DOHH2 (cell line): ENCODE data around the gene CTDSPL.

Source experiments
- H3F3A ChIP-seq: fragments of 200-600 bp; sonication (generic), shearing (Covaris generic); 2 replicates; pipeline ENCODE4 v1.6.0; 2016; ENCODE audit warnings: antibody characterized with exemption, mild to moderate bottlenecking; ENCODE audit not compliant: control insufficient read depth, insufficient read depth
- H3K27ac ChIP-seq: fragments of 200-600 bp; sonication (generic); 2 replicates; pipeline ENCODE4 v1.5.1; 2014; ENCODE audit warnings: low read depth, mild to moderate bottlenecking, low read length, moderate library complexity
- H3K27me3 ChIP-seq: fragments of 200-600 bp; sonication (generic); 2 replicates; pipeline ENCODE4 v1.6.1; 2014; ENCODE audit warnings: mild to moderate bottlenecking, low read length, mixed read lengths; ENCODE audit not compliant: control insufficient read depth
- H3K36me3 ChIP-seq: fragments of 200-600 bp; sonication (generic); 2 replicates; pipeline ENCODE4 v1.6.1; 2014; ENCODE audit warnings: mild to moderate bottlenecking, low read length, moderate library complexity, mixed read lengths; ENCODE audit not compliant: control insufficient read depth
- H3K4me1 ChIP-seq: fragments of 200-600 bp; sonication (generic); 2 replicates; pipeline ENCODE4 v1.6.1; 2014; ENCODE audit warnings: mild to moderate bottlenecking, low read length, mixed read lengths; ENCODE audit not compliant: control insufficient read depth
- H3K4me2 ChIP-seq: fragments of 200-600 bp; sonication (generic); 2 replicates; pipeline ENCODE4 v1.6.0; 2014; ENCODE audit warnings: mild to moderate bottlenecking, low read length, moderate library complexity
- H3K4me3 ChIP-seq: fragments of 200-600 bp; sonication (generic); 2 replicates; pipeline ENCODE4 v1.5.1; 2014; ENCODE audit warnings: mild to moderate bottlenecking, low read length, mixed read lengths
- H3K79me2 ChIP-seq: fragments of 200-600 bp; sonication (generic); 2 replicates; pipeline ENCODE4 v1.6.1; 2014; ENCODE audit warnings: mild to moderate bottlenecking, low read length, mixed read lengths; ENCODE audit not compliant: control insufficient read depth
- H3K9me2 ChIP-seq: fragments of 200-600 bp; sonication (generic); replicated peaks from 2 replicates; pipeline ENCODE4 v1.6.1; 2014; ENCODE audit warnings: mild to moderate bottlenecking, low read length, mixed read lengths; ENCODE audit not compliant: control insufficient read depth
- H3K9me3 ChIP-seq: fragments of 200-600 bp; sonication (generic); 2 replicates; pipeline ENCODE4 v1.6.1; 2014; ENCODE audit warnings: antibody characterized with exemption, low read length, mixed read lengths; ENCODE audit not compliant: control insufficient read depth, insufficient read depth
- H4K20me1 ChIP-seq: fragments of 200-600 bp; sonication (generic); 2 replicates; pipeline ENCODE4 v1.6.0; 2014; ENCODE audit warnings: low read depth, mild to moderate bottlenecking, antibody characterized with exemption, low read length, moderate library complexity; ENCODE audit not compliant: control insufficient read depth, insufficient read depth
- CTCF ChIP-seq: fragments of 200-600 bp; sonication (generic); IDR thresholded peaks from one replicate; pipeline ENCODE4 v1.5.1; 2014; ENCODE audit warnings: antibody characterized with exemption, mild to moderate bottlenecking, low read depth, low read length; ENCODE audit not compliant: poor library complexity, severe bottlenecking
- EZH2phosphoT487 ChIP-seq: fragments of 200-600 bp; sonication (generic); IDR thresholded peaks from 2 replicates; pipeline ENCODE4 v1.6.1; 2017; ENCODE audit warnings: borderline replicate concordance, mild to moderate bottlenecking, antibody characterized with exemption, low read length, moderate library complexity, mixed read lengths

The CTDSPL gene

GRCh38 chr3:37816271-37816670 lies 45.4 kb upstream of the CTDSPL start:
- Histone ChIP-seq H3K27me3 (no peaks in the 10 kb centered on the region), H3K4me2 (no peak overlapping the region), H3K4me3 (no peak overlapping the region), H3K79me2 (no peaks in the 10 kb centered on the region), H3K9me3 (no peaks in the 10 kb centered on the region), H3K9me2 (no peaks in the 10 kb centered on the region), H3K27ac (no peak overlapping the region), H3K4me1 (peaks cover 8% of the 10 kb centered on the region), H4K20me1 (no peaks in the 10 kb centered on the region), H3K36me3 (no peaks in the 10 kb centered on the region), H3F3A (no peaks in the 10 kb centered on the region)
- no peak for TF ChIP-seq CTCF
- no peak for TF ChIP-seq EZH2phosphoT487

- Histone ChIP-seq H4K20me1 (no peaks in the 10 kb centered on the region), H3K4me1 (no peaks in the 10 kb centered on the region), H3F3A (no peaks in the 10 kb centered on the region), H3K4me2 (no peak overlapping the region), H3K27me3 (no peaks in the 10 kb centered on the region; the same call in 1 of the 2 replicates), H3K36me3 (no peaks in the 10 kb centered on the region), H3K9me3 (no peaks in the 10 kb centered on the region), H3K79me2 (no peaks in the 10 kb centered on the region), H3K27ac (no peak overlapping the region), H3K4me3 (no peak overlapping the region), H3K9me2 (no peaks in the 10 kb centered on the region)
- TF ChIP-seq CTCF (no peak), EZH2phosphoT487 (no peak)
Observed at GRCh38 chr3:37819591-37819990, 42.1 kb upstream of the CTDSPL start.

GRCh38 chr3:37820286-37820685 lies 41.4 kb upstream of the CTDSPL start:
- Histone ChIP-seq H3K4me3 (no peak overlapping the region), H3K36me3 (no peaks in the 10 kb centered on the region), H3K79me2 (no peaks in the 10 kb centered on the region), H3K9me3 (no peaks in the 10 kb centered on the region), H3F3A (no peaks in the 10 kb centered on the region), H3K27ac (no peak overlapping the region), H3K4me2 (no peak overlapping the region), H4K20me1 (no peaks in the 10 kb centered on the region), H3K9me2 (no peaks in the 10 kb centered on the region), H3K4me1 (no peaks in the 10 kb centered on the region), H3K27me3 (peaks cover 5% of the 10 kb centered on the region; the same call in 1 of the 2 replicates)
- TF ChIP-seq CTCF (no peak), EZH2phosphoT487 (no peak)

- Histone ChIP-seq H3K4me1 (no peaks in the 10 kb centered on the region), H3K9me3 (no peaks in the 10 kb centered on the region), H3K27ac (no peak overlapping the region), H3K27me3 (peaks cover 19% of the 10 kb centered on the region), H3K79me2 (no peaks in the 10 kb centered on the region), H4K20me1 (no peaks in the 10 kb centered on the region), H3F3A (no peaks in the 10 kb centered on the region), H3K4me2 (no peak overlapping the region), H3K4me3 (no peak overlapping the region), H3K9me2 (no peaks in the 10 kb centered on the region), H3K36me3 (no peaks in the 10 kb centered on the region)
- TF ChIP-seq CTCF, result no peak
- TF ChIP-seq EZH2phosphoT487, result no peak
Observed at GRCh38 chr3:37823189-37823588, 38.5 kb upstream of the CTDSPL start.
